ENCODE results near the gene MCL1. TPM values are rescaled to one million over a fixed set of nuclear protein-coding genes. Genes with fewer than 3 reads are reported as not detected.

MCL1 gene
- total RNA-seq, 1 experiment from 2014 or later: 264 TPM

DNA sequence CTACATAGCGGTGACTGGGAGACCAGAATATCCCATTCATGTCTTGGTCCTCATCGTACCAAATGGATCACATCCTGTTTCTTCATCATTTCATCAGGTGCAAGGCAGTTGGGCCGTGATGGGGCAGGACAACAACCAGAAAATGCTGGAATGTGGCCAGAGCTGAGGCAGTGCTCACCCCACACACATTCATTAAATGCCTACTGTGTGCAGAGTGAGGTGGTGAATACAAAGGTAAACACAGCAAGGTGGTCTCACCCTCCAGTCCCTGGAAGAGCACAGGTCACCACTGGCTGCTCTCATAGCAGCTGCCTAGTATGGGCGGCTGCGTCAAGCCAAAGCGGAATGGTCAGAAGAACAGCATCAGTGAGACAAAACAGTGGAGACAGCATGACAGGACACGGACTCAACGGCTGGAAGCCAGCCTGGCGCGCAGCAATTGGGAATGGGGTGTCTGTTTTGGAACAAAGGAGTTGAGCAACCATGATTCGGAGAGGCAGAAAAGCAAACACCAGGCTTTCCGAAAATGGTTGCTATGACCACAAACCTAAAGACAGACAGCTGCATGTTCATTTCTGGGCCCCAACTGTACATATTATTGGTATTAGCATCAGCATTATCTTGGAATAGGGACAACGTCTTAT, 35.8 kb downstream of the MCL1 start:
- DNase-seq (ENCODE audit: low read depth): no peak

DNA sequence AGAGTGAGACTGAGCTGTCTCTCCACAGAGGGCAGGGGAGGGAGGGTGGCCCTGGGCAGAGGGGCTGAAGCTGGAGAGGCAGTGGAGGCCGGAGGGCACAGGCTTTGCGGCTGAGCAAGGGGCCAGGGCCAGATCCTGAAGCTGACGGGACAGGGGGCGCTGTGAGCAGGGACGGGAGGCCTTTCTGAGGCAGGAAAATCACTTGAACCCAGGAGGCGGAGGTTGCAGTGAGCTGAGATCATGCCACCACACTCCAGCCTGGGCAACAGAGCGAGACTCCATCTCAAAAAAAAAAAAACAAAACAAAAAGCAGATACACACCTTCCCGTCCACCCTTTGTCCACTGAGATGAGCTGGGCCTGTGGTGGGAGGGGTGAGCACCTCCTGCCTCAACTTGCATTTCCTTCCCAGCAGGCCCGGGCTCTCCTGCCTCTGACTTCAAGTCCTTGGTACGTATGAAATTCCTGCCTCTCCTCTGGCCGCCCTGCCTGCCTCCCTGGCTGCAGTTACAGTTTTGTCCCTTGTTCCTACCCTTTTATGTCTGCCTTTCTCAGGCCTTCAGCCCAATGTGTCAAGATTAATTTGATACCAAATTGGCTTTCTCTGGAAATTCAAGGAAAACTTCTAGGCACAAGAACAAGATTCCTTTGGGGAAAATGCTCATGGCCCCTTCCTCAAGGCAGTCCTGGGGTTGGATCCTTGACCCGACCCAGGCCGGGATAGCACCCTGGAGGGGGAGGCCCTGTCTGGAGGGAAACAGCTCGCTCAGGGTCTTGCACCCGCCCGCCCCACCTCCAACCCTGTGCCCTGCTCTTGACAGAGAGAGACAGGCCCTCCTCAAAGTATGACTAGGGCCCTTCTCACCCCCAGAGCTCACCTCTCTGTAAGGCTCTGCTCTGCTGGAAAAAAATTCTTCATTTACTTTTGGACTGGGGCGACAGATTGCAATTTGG, 41.4 kb downstream of the MCL1 start:
- no peak for DNase-seq (ENCODE audit: low read depth)

DNA sequence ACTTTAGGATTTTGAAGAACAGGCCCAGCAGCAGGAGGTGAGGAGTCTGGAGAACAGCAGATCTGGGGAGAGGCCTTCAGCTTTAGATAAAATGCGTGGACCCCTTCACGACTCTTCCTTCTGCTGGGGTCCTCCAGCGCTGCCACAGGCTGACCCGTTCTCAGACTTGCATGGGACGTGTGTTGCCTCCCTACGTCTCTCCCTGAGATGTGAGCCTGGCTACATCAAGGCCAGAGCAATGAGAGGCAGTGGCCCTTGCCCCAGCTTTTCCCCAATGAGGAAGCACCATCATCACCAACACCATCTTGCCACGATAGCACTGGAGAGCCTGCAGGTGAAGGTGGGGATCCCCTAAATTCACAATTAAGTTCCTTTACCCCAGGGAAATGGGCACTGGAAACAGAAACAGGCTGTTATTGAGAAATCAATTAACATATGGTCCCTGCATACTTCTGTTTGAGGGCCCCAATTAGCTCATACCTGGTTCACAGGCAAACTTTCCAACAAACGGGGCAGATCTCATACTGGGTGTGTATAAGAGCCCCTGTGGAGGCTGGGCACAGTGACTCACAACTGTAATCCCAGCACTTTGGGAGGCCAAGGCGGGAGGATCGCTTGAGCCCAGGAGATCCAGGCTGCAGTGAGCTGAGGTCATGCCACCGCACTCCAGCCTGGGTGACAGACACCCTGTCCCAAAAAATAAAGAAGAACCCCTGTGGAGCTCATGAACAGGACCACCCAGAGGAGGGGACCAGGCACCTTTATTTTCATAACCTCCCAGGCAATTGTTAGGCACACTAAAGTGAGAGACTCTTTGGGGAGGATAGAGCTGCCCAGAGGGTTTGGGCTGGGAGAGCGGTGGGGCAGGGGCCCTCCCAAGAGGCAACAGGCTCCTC, 42.3 kb downstream of the MCL1 start:
- no peak for DNase-seq (ENCODE audit: low read depth)

DNA sequence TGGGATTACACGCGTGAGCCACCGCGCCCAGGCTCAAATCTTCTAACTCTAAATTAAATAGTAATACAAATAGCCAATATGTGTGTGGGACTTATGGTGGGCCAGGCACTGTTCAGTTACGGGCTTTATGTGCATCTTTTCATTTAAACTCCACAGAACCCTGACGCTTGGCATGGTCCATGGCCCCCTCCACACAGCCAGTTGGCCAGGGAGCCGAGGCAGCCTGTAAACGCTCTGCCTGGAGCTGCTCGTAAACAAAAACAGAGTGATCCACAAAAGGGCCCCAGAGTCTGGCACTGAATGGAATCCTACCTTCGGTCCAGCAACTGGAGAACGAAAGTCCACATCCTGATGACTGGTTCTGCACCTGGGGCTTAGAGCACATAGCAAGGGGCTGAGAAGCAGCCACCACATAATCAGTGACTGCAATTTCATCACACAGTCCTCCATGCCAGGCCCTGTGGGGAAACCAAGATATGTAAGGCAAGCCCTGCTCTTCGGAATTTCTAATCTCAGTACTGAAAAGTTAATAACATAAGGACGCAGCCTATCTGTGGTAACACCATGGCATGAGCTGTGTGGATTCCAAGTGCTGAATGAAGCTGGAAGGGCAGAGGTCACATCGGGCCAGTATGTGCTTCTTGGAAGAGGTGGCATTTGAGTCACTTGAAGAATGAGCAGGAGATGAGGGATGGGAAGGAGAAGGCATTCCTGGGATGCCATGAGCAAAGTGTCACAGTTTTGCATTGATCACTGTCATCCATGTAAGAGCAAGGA, 43.7 kb downstream of the MCL1 start:
- peak; percentile 38 for DNase-seq (ENCODE audit: low read depth)

DNA sequence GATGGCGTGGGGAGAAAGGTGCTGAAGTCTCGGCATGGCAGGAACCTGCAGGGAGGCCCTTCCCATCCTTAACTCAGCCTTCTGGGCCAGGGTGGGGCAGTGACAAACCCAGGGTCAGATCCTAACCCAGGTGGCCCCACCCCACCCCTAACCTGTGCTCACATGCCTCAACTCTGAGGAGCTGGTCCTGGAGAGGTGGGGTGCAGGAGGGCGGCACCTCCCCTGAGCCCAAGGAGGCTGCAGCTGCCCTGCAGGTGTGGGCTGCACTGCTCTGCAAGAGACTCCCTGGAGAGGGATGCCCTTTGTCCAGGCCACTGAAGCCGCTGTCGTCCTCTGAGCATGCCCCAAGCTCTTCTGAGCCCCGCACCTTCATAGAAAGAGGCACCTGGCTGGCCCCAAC, 45.4 kb downstream of the MCL1 start:
- no peak for DNase-seq (ENCODE audit: low read depth)

DNA sequence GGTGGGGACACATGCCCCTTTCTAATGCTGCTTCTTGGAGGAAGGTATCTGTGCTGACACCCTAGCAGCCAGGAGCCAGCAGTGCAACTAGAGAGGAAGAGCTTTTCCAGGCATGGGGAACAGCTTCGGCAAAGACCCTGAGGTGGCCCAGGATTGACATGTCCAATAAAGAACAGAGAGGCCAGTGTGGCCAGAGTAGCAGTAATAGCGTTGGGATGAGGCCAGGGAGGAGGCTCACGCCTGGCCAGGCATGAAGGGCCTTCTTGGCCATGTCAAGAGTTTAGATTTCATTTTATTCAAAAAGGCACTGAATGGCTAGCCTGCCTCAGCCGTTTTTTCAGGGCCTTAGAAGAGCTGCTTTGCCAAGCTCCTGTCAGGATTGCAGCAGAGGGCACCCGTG, 46.5 kb downstream of the MCL1 start:
- DNase-seq (ENCODE audit: low read depth): no peak

DNA sequence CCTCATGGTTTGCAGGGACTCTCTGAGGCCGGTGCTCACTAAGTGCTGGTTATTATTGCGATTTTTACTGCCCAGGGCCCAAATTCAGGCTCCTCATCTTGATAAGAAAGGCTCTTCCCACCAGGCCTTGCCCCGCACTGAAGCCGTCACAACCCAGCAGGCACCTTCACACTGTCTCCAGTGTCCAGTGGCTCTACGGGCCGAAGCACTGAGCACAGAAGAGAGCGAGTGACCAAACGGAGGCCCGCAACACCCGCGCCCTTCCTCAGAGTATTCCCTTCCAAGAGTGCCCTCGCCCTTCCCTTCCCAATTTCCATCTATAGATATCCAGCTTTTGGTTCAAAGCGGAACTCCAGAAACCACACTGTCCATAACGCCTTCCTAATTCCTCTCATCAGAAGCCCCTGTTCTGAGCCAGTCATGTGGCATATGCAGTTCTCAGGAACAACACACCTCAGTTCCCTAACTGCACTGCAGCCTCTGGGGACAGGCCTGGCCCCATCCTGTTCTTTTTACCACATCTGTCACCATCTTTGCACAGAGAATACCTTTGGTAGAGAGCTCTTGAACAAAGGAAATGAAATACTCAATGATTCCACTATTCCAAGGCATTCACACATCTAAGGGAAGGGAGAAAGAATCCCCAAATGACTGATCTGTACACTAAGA, 48.8 kb downstream of the MCL1 start:
- no peak for DNase-seq (ENCODE audit: low read depth)

DNA sequence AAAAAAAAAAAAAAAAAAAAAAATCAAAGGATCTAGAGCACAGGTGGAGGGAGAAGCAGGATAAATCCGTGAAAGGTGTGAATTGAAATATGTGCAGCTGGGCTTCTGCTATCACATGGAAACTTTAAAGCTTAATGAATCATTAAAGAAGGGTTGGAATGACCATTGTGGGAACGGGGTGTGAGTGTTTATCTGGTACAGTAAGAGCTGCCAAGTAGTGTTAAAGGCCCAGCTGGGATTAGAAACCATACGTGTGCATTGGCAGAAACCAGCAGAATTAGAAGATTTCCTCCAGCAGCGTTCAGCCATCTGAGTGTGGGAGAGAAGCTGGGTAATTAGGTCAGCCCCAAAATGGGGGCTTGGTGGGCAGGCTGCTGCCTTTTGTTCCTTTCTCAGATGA, 50.4 kb downstream of the MCL1 start:
- peak; percentile 13 for DNase-seq (ENCODE audit: low read depth)

DNA sequence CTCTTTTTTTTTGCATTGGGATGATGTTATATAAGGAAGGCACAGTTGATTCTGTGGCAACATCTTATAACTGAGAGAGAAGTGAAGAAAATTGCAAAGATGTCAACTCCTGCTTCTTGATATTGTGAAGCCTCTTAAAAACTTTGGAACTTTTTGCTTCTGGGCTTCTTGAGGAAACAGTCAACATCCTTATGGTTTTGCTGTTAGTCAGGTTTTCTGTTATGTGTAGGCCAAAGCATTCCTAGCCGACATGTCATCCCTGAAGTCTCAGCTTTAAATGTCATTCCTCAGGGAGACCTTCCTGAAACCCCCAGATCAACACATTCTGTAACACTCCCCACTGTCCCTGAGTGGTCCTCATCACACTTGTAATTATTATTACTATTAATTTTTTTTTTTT, 51.2 kb downstream of the MCL1 start:
- peak; percentile 53 for DNase-seq (ENCODE audit: low read depth)

DNA sequence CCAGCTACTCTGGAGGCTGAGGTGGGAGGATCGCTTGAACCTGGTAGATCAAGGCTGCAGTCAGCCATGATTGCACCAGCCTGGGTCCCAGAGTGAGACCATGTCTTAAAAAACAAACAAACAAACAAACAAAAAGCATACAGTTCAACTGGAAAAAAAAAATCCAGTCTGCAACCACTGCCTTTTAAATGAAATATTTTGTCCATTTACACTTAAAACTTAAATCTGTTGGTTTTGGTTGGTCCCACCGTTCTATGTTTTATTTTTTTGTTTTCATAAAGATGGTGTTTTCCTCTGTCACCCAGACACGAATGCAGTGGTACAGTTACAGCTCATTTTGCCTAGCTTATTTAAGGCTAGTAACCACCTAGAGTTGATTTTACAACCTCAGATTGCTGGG, 54.1 kb downstream of the MCL1 start:
- DNase-seq (ENCODE audit: low read depth): no peak

Small RNAs within 50 kb of the gene (small RNA-seq; reads per million reads assigned to genes)
- gene MIR4257 (not detected), gene RF00015 (not detected), gene RF00561 (not detected), gene RN7SL473P (not detected), gene RN7SL600P (not detected)

Other genes starting within 250 kb of the MCL1 start
- gene RPRD2, start 215.5 kb downstream of the MCL1 start, total RNA-seq (2014; rRNA removed; shearing (Covaris generic)): 5.0 and 8.7 TPM in 2 replicates
- gene TARS2, start 92.2 kb downstream of the MCL1 start, total RNA-seq (2014; rRNA removed; shearing (Covaris generic)): 21.0 and 30.4 TPM in 2 replicates
- 11.3 and 17.7 TPM in 2 replicates for gene ECM1, start 71.5 kb downstream of the MCL1 start, total RNA-seq (2014; rRNA removed; shearing (Covaris generic))
- not detected in 2 replicates for gene FALEC, start 63.9 kb downstream of the MCL1 start, total RNA-seq (2014; rRNA removed; shearing (Covaris generic))
- 0.06 and 0.47 TPM in 2 replicates for gene ADAMTSL4, start 30.2 kb downstream of the MCL1 start, total RNA-seq (2014; rRNA removed; shearing (Covaris generic))
- gene ENSA, start 50.0 kb upstream of the MCL1 start, total RNA-seq (2014; rRNA removed; shearing (Covaris generic)): 134 and 194 TPM in 2 replicates
- 4.6 and 14.0 TPM in 2 replicates for gene GOLPH3L, start 117.5 kb upstream of the MCL1 start, total RNA-seq (2014; rRNA removed; shearing (Covaris generic))
- gene HORMAD1, start 141.3 kb upstream of the MCL1 start, total RNA-seq (2014; rRNA removed; shearing (Covaris generic)): not detected in 2 replicates
- gene CTSS, start 186.2 kb upstream of the MCL1 start, total RNA-seq (2014; rRNA removed; shearing (Covaris generic)): 1.2 and 2.6 TPM in 2 replicates
- gene CTSK, start 228.7 kb upstream of the MCL1 start, total RNA-seq (2014; rRNA removed; shearing (Covaris generic)): 0.56 and 0.77 TPM in 2 replicates

Data from HT1080 (cell line).